ENCODE results near the gene HS3ST3A1.

The HS3ST3A1 gene

GRCh38 chr17:13523164-13523563 lies 78.6 kb downstream of the HS3ST3A1 start:
- Histone ChIP-seq H3K4me1 (ENCODE audit: control insufficient read depth, insufficient read depth, low read length) (no peaks in the 10 kb centered on the region), H3K36me3 (ENCODE audit: control insufficient read depth, insufficient read depth, low read length) (no peaks in the 10 kb centered on the region), H3K9ac (ENCODE audit: low read depth, low read length) (no peak overlapping the region), H3K27me3 (ENCODE audit: control insufficient read depth, insufficient read depth, low read length) (no peaks in the 10 kb centered on the region), H3K4me3 (ENCODE audit: low read depth, low read length) (no peak overlapping the region), H3K9me3 (ENCODE audit: control insufficient read depth, insufficient read depth, low read length) (no peaks in the 10 kb centered on the region)

- H3K4me3 ChIP-seq (ENCODE audit: low read depth, low read length) = no peak overlapping the region
- H3K36me3 ChIP-seq (ENCODE audit: control insufficient read depth, insufficient read depth, low read length) = no peaks in the 10 kb centered on the region
- no peak overlapping the region for H3K9ac ChIP-seq (ENCODE audit: low read depth, low read length)
- H3K27me3 ChIP-seq (ENCODE audit: control insufficient read depth, insufficient read depth, low read length) = no peaks in the 10 kb centered on the region
- no peaks in the 10 kb centered on the region for H3K9me3 ChIP-seq (ENCODE audit: control insufficient read depth, insufficient read depth, low read length)
- H3K4me1 ChIP-seq (ENCODE audit: control insufficient read depth, insufficient read depth, low read length) = no peaks in the 10 kb centered on the region
These were observed 79.0 kb downstream of the HS3ST3A1 start for GRCh38 chr17:13522749-13523148.

GRCh38 chr17:13521784-13522183 lies 79.9 kb downstream of the HS3ST3A1 start:
- no peaks in the 10 kb centered on the region for H3K4me1 ChIP-seq (ENCODE audit: control insufficient read depth, insufficient read depth, low read length)
- H3K9ac ChIP-seq (ENCODE audit: low read depth, low read length) = no peak overlapping the region
- H3K9me3 ChIP-seq (ENCODE audit: control insufficient read depth, insufficient read depth, low read length) = no peaks in the 10 kb centered on the region
- H3K27me3 ChIP-seq (ENCODE audit: control insufficient read depth, insufficient read depth, low read length) = no peaks in the 10 kb centered on the region
- H3K4me3 ChIP-seq (ENCODE audit: low read depth, low read length) = no peak overlapping the region
- no peaks in the 10 kb centered on the region for H3K36me3 ChIP-seq (ENCODE audit: control insufficient read depth, insufficient read depth, low read length)

- Histone ChIP-seq H3K9ac (ENCODE audit: low read depth, low read length) (no peak overlapping the region), H3K9me3 (ENCODE audit: control insufficient read depth, insufficient read depth, low read length) (no peaks in the 10 kb centered on the region), H3K4me3 (ENCODE audit: low read depth, low read length) (no peak overlapping the region), H3K4me1 (ENCODE audit: control insufficient read depth, insufficient read depth, low read length) (no peaks in the 10 kb centered on the region), H3K36me3 (ENCODE audit: control insufficient read depth, insufficient read depth, low read length) (no peaks in the 10 kb centered on the region), H3K27me3 (ENCODE audit: control insufficient read depth, insufficient read depth, low read length) (no peaks in the 10 kb centered on the region)
These were observed 80.7 kb downstream of the HS3ST3A1 start for GRCh38 chr17:13520899-13521572.

- H3K27me3 ChIP-seq (ENCODE audit: control insufficient read depth, insufficient read depth, low read length) = no peaks in the 10 kb centered on the region
- H3K4me3 ChIP-seq (ENCODE audit: low read depth, low read length) = no peak overlapping the region
- no peaks in the 10 kb centered on the region for H3K9me3 ChIP-seq (ENCODE audit: control insufficient read depth, insufficient read depth, low read length)
- no peaks in the 10 kb centered on the region for H3K4me1 ChIP-seq (ENCODE audit: control insufficient read depth, insufficient read depth, low read length)
- no peak overlapping the region for H3K9ac ChIP-seq (ENCODE audit: low read depth, low read length)
- H3K36me3 ChIP-seq (ENCODE audit: control insufficient read depth, insufficient read depth, low read length) = no peaks in the 10 kb centered on the region
These were observed 83.3 kb downstream of the HS3ST3A1 start for GRCh38 chr17:13518261-13519000.

GRCh38 chr17:13513039-13513405 lies 88.7 kb downstream of the HS3ST3A1 start:
- H3K9me3 ChIP-seq (ENCODE audit: control insufficient read depth, insufficient read depth, low read length) = no peaks in the 10 kb centered on the region
- H3K36me3 ChIP-seq (ENCODE audit: control insufficient read depth, insufficient read depth, low read length) = no peaks in the 10 kb centered on the region
- H3K4me3 ChIP-seq (ENCODE audit: low read depth, low read length) = no peak overlapping the region
- peaks cover 4% of the 10 kb centered on the region for H3K4me1 ChIP-seq (ENCODE audit: control insufficient read depth, insufficient read depth, low read length)
- H3K27me3 ChIP-seq (ENCODE audit: control insufficient read depth, insufficient read depth, low read length) = no peaks in the 10 kb centered on the region
- no peak overlapping the region for H3K9ac ChIP-seq (ENCODE audit: low read depth, low read length)

- H3K4me3 ChIP-seq (ENCODE audit: low read depth, low read length) = no peak overlapping the region
- no peaks in the 10 kb centered on the region for H3K36me3 ChIP-seq (ENCODE audit: control insufficient read depth, insufficient read depth, low read length)
- H3K4me1 ChIP-seq (ENCODE audit: control insufficient read depth, insufficient read depth, low read length) = peaks cover 4% of the 10 kb centered on the region
- H3K9me3 ChIP-seq (ENCODE audit: control insufficient read depth, insufficient read depth, low read length) = no peaks in the 10 kb centered on the region
- no peaks in the 10 kb centered on the region for H3K27me3 ChIP-seq (ENCODE audit: control insufficient read depth, insufficient read depth, low read length)
- no peak overlapping the region for H3K9ac ChIP-seq (ENCODE audit: low read depth, low read length)
These were observed 91.7 kb downstream of the HS3ST3A1 start for GRCh38 chr17:13510062-13510461.

- no peaks in the 10 kb centered on the region for H3K27me3 ChIP-seq (ENCODE audit: control insufficient read depth, insufficient read depth, low read length)
- H3K36me3 ChIP-seq (ENCODE audit: control insufficient read depth, insufficient read depth, low read length) = no peaks in the 10 kb centered on the region
- H3K9ac ChIP-seq (ENCODE audit: low read depth, low read length) = no peak overlapping the region
- H3K4me1 ChIP-seq (ENCODE audit: control insufficient read depth, insufficient read depth, low read length) = peaks cover 4% of the 10 kb centered on the region
- H3K4me3 ChIP-seq (ENCODE audit: low read depth, low read length) = no peak overlapping the region
- H3K9me3 ChIP-seq (ENCODE audit: control insufficient read depth, insufficient read depth, low read length) = no peaks in the 10 kb centered on the region
These were observed 92.2 kb downstream of the HS3ST3A1 start for GRCh38 chr17:13509527-13509926.

GRCh38 chr17:13508896-13509295 lies 92.8 kb downstream of the HS3ST3A1 start:
- Histone ChIP-seq H3K9ac (ENCODE audit: low read depth, low read length) (no peak overlapping the region), H3K9me3 (ENCODE audit: control insufficient read depth, insufficient read depth, low read length) (no peaks in the 10 kb centered on the region), H3K4me3 (ENCODE audit: low read depth, low read length) (no peak overlapping the region), H3K36me3 (ENCODE audit: control insufficient read depth, insufficient read depth, low read length) (no peaks in the 10 kb centered on the region), H3K27me3 (ENCODE audit: control insufficient read depth, insufficient read depth, low read length) (no peaks in the 10 kb centered on the region), H3K4me1 (ENCODE audit: control insufficient read depth, insufficient read depth, low read length) (peaks cover 4% of the 10 kb centered on the region)

- Histone ChIP-seq H3K36me3 (ENCODE audit: control insufficient read depth, insufficient read depth, low read length) (no peaks in the 10 kb centered on the region), H3K9me3 (ENCODE audit: control insufficient read depth, insufficient read depth, low read length) (no peaks in the 10 kb centered on the region), H3K4me1 (ENCODE audit: control insufficient read depth, insufficient read depth, low read length) (no peaks in the 10 kb centered on the region), H3K4me3 (ENCODE audit: low read depth, low read length) (no peak overlapping the region), H3K27me3 (ENCODE audit: control insufficient read depth, insufficient read depth, low read length) (no peaks in the 10 kb centered on the region), H3K9ac (ENCODE audit: low read depth, low read length) (no peak overlapping the region)
These were observed 98.2 kb downstream of the HS3ST3A1 start for GRCh38 chr17:13503526-13503925.

- H3K9me3 ChIP-seq (ENCODE audit: control insufficient read depth, insufficient read depth, low read length) = no peaks in the 10 kb centered on the region
- H3K36me3 ChIP-seq (ENCODE audit: control insufficient read depth, insufficient read depth, low read length) = no peaks in the 10 kb centered on the region
- no peak overlapping the region for H3K4me3 ChIP-seq (ENCODE audit: low read depth, low read length)
- no peaks in the 10 kb centered on the region for H3K4me1 ChIP-seq (ENCODE audit: control insufficient read depth, insufficient read depth, low read length)
- H3K9ac ChIP-seq (ENCODE audit: low read depth, low read length) = no peak overlapping the region
- H3K27me3 ChIP-seq (ENCODE audit: control insufficient read depth, insufficient read depth, low read length) = no peaks in the 10 kb centered on the region
These were observed 99.5 kb downstream of the HS3ST3A1 start for GRCh38 chr17:13502263-13502662.

- no peaks in the 10 kb centered on the region for H3K4me1 ChIP-seq (ENCODE audit: control insufficient read depth, insufficient read depth, low read length)
- no peak overlapping the region for H3K4me3 ChIP-seq (ENCODE audit: low read depth, low read length)
- no peaks in the 10 kb centered on the region for H3K36me3 ChIP-seq (ENCODE audit: control insufficient read depth, insufficient read depth, low read length)
- no peaks in the 10 kb centered on the region for H3K9me3 ChIP-seq (ENCODE audit: control insufficient read depth, insufficient read depth, low read length)
- no peaks in the 10 kb centered on the region for H3K27me3 ChIP-seq (ENCODE audit: control insufficient read depth, insufficient read depth, low read length)
- H3K9ac ChIP-seq (ENCODE audit: low read depth, low read length) = no peak overlapping the region
These were observed 100.8 kb downstream of the HS3ST3A1 start for GRCh38 chr17:13500947-13501346.

Measured in iPS-15b (cell line).